CD14-positive monocyte (primary cell): Measurements from ENCODE around the gene ARF6. TPM values are rescaled to one million over a fixed set of nuclear protein-coding genes. Genes with fewer than 3 reads are reported as not detected.

Experiments
- DNase-seq, 3 donors: peaks; one replicate each; pipeline ENCODE4 v3.0.0-alpha.2; 2011 to 2022
- H2AFZ ChIP-seq: 2 replicates; pipeline ENCODE4 v1.6.0; 2012; ENCODE audit warnings: mild to moderate bottlenecking, low read depth, low read length, inconsistent platforms; ENCODE audit not compliant: insufficient read depth, poor library complexity, severe bottlenecking
- H3K27ac ChIP-seq, 2 donors: 1 replicate in 1 of 2; 2 replicates in 1 of 2; pipeline ENCODE4 v1.5.1; 2012 to 2013; ENCODE audit warnings: low read length in 2 of 2, control low read depth in 1 of 2, inconsistent platforms in 1 of 2, low read depth in 1 of 2, mild to moderate bottlenecking in 1 of 2
- H3K27me3 ChIP-seq, 2 donors: one replicate each; pipeline versions ENCODE4 v1.6.0 to v1.6.1; 2011 to 2013; ENCODE audit warnings: low read length in 2 of 2; ENCODE audit not compliant: control insufficient read depth in 2 of 2, insufficient read depth in 2 of 2
- H3K36me3 ChIP-seq, 2 donors: replicated peaks in 1 of 2; 1 replicate in 1 of 2; 2 replicates in 1 of 2; pipeline versions ENCODE4 v1.5.1 to v1.6.1; 2012 to 2013; ENCODE audit warnings: low read length in 2 of 2, control low read depth in 1 of 2, inconsistent platforms in 1 of 2, mild to moderate bottlenecking in 1 of 2; ENCODE audit not compliant: insufficient read depth in 2 of 2, control insufficient read depth in 1 of 2
- H3K4me1 ChIP-seq, 2 donors: 1 replicate in 1 of 2; 2 replicates in 1 of 2; pipeline versions ENCODE4 v1.5.1 to v1.6.1; 2012 to 2013; ENCODE audit warnings: low read length in 2 of 2, control low read depth in 1 of 2, inconsistent platforms in 1 of 2, mild to moderate bottlenecking in 1 of 2, moderate library complexity in 1 of 2; ENCODE audit not compliant: insufficient read depth in 2 of 2, control insufficient read depth in 1 of 2
- H3K4me2 ChIP-seq: replicated peaks from 2 replicates; pipeline ENCODE3; 2012; ENCODE audit warnings: low read length, moderate library complexity, mild to moderate bottlenecking; ENCODE audit not compliant: poor library complexity, severe bottlenecking; ENCODE audit errors: extremely low read depth
- H3K4me3 ChIP-seq, 3 experiments: fragments of 200-600 bp in 1 of 3; sonication (generic) in 1 of 3; replicated peaks in 1 of 3; 1 replicate in 2 of 3; 2 replicates in 1 of 3; pipeline ENCODE4 v1.5.1; 2011 to 2013; ENCODE audit warnings: low read length in 3 of 3, mild to moderate bottlenecking in 3 of 3, control low read depth in 2 of 3, low read depth in 2 of 3, inconsistent platforms in 1 of 3, moderate library complexity in 1 of 3
- H3K79me2 ChIP-seq: 2 replicates; pipeline ENCODE4 v1.6.0; 2012; ENCODE audit warnings: mild to moderate bottlenecking, control low read depth, inconsistent platforms, low read length, moderate library complexity; ENCODE audit not compliant: insufficient read depth
- H3K9ac ChIP-seq: 2 replicates; pipeline ENCODE4 v1.6.0; 2017; ENCODE audit warnings: low read length, mild to moderate bottlenecking; ENCODE audit not compliant: insufficient read depth, poor library complexity, severe bottlenecking
- H3K9me3 ChIP-seq, 2 donors: replicated peaks in 1 of 2; 1 replicate in 1 of 2; 2 replicates in 1 of 2; pipeline versions ENCODE4 v1.5.1 to v1.6.1; 2012 to 2013; ENCODE audit warnings: low read length in 2 of 2, control low read depth in 1 of 2; ENCODE audit not compliant: control insufficient read depth in 1 of 2, insufficient read depth in 1 of 2
- H4K20me1 ChIP-seq: 2 replicates; pipeline ENCODE4 v1.6.0; 2012; ENCODE audit warnings: mild to moderate bottlenecking, low read length, control low read depth, moderate library complexity; ENCODE audit not compliant: insufficient read depth
- H3K27ac Mint-ChIP-seq, 7 donors: one replicate each; pipeline ENCODE4 v1.8.0; 2020; ENCODE audit warnings: mild to moderate bottlenecking in 7 of 7, mixed read lengths in 7 of 7, moderate library complexity in 6 of 7, inconsistent platforms in 2 of 7
- H3K27me3 Mint-ChIP-seq, 3 donors: one replicate each; pipeline ENCODE4 v1.8.0; 2021 to 2022; ENCODE audit warnings: low read depth in 3 of 3, mild to moderate bottlenecking in 3 of 3, mixed read lengths in 3 of 3, moderate library complexity in 3 of 3, inconsistent platforms in 1 of 3
- H3K36me3 Mint-ChIP-seq, 2 donors: one replicate each; pipeline ENCODE4 v1.8.0; 2020; ENCODE audit warnings: mixed read lengths in 2 of 2, inconsistent platforms in 1 of 2, mild to moderate bottlenecking in 1 of 2
- H3K4me1 Mint-ChIP-seq: one replicate; pipeline ENCODE4 v1.8.0; 2020; ENCODE audit warnings: mild to moderate bottlenecking, mixed read lengths
- H3K4me3 Mint-ChIP-seq, 2 donors: one replicate each; pipeline ENCODE4 v1.8.0; 2020; ENCODE audit warnings: mild to moderate bottlenecking in 2 of 2, mixed read lengths in 2 of 2, moderate library complexity in 1 of 2
- H3K9me3 Mint-ChIP-seq, 7 donors: one replicate each; pipeline ENCODE4 v1.8.0; 2020 to 2022; ENCODE audit warnings: mixed read lengths in 7 of 7, mild to moderate bottlenecking in 6 of 7, moderate library complexity in 6 of 7, inconsistent platforms in 2 of 7
- CTCF ChIP-seq: fragments of 200-600 bp; IDR thresholded peaks from one replicate; pipeline ENCODE4 v1.8.0; 2022; ENCODE audit warnings: antibody characterized with exemption, mild to moderate bottlenecking
- WGBS: methylation state at CpG from one replicate; pipeline ENCODE4 v1.1.5; 2013; ENCODE audit warnings: missing lambda C conversion rate; ENCODE audit not compliant: insufficient coverage; 5-methylcytosine and 5-hydroxymethylcytosine counted together
- intact Hi-C, 2 donors: fragments of 100-400 bp; cut with micrococcal nuclease; formaldehyde crosslinking; loops; one replicate each; pipeline versions ENCODE4 v1.15.0 to v1.15.1; 2023
- polyA plus RNA-seq, 3 donors: library from polyadenylated mRNA; depleted of rRNA in 1 of 3; unstranded in 2 of 3; stranded (reverse) in 1 of 3; fragments of 300-500 nt in 2 of 3; fragments of >200 nt in 1 of 3; fragmentation: Illumina TruSeq in 2 of 3; gene quantifications; 1 replicate in 2 of 3; 2 replicates in 1 of 3; pipeline ENCODE4 v1.2.3, GENCODE V29; 2012 to 2021

ARF6 gene
- polyA plus RNA-seq, 3 donors, result 76.4 to 136 (median 120) TPM

- peaks cover 12% of the 10 kb centered on the region for H3K4me1 Mint-ChIP-seq
- H2AFZ ChIP-seq, result no peak overlapping the region
- no peaks in the 10 kb centered on the region for H3K36me3 ChIP-seq
- H3K4me3 ChIP-seq, result no peak overlapping the region
- H3K27ac Mint-ChIP-seq, result no peak overlapping the region
- no peaks in the 10 kb centered on the region for H3K36me3 Mint-ChIP-seq
- no peak overlapping the region for H3K9ac ChIP-seq
- no peaks in the 10 kb centered on the region for H3K27me3 ChIP-seq
- 86% methylated on average over 9 of the region's 12 CpGs for WGBS
- peaks cover 0 to 9% (median 0%) of the 10 kb centered on the region in 3 donors for H3K27me3 Mint-ChIP-seq
- H3K27ac ChIP-seq, result no peak overlapping the region
- peaks cover 5% of the 10 kb centered on the region for H3K79me2 ChIP-seq
- H3K9me3 Mint-ChIP-seq, result peaks cover 0 to 4% (median 0%) of the 10 kb centered on the region in 7 donors
- H3K9me3 ChIP-seq, result no peaks in the 10 kb centered on the region
- no peak for TF ChIP-seq CTCF
- H3K4me2 ChIP-seq, result no peak overlapping the region
- intact Hi-C loops, result no loop called here
- H3K4me3 Mint-ChIP-seq, result no peak overlapping the region
- no peak for DNase-seq
- no peaks in the 10 kb centered on the region for H4K20me1 ChIP-seq
- peaks cover 10 to 17% of the 10 kb centered on the region in 2 donors for H3K4me1 ChIP-seq
Measured at GRCh38 chr14:49886523-49886922, 6.4 kb upstream of the ARF6 start.

DNA sequence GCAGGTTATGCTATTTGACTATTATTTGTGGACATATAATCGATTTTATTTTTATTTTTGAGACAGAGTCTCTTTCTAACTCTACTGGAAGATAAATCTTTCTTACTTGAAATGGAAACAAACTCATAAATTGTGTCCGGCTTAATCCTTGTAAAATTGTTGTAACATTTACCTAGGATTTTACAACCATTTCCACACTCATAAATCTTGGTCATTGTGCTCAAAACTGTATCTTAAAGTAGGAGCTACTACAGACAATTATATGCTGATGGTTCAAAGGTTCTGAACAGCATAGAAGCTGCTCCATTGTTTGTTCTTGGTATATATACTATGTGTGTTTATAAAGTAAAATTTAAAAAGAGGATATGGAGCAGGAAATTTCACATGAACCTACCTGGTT lies 4.6 kb upstream of the ARF6 start:
- Histone ChIP-seq H4K20me1 (peaks cover 3% of the 10 kb centered on the region), H3K27ac (no peak overlapping the region), H2AFZ (no peak overlapping the region), H3K36me3 (no peaks in the 10 kb centered on the region), H3K27me3 (no peaks in the 10 kb centered on the region), H3K4me1 (peaks cover 8 to 15% of the 10 kb centered on the region in 2 donors), H3K4me3 (no peak overlapping the region), H3K9ac (no peak overlapping the region), H3K79me2 (peaks cover 14% of the 10 kb centered on the region), H3K9me3 (no peaks in the 10 kb centered on the region), H3K4me2 (no peak overlapping the region)
- H3K9me3 Mint-ChIP-seq, result no peaks in the 10 kb centered on the region
- no CpG with 5 or more reads among the region's 2 CpGs for WGBS
- DNase-seq, result no peak
- H3K27ac Mint-ChIP-seq, result no peak overlapping the region
- intact Hi-C loops, result no loop called here
- TF ChIP-seq CTCF, result no peak
- peaks cover 11% of the 10 kb centered on the region for H3K4me1 Mint-ChIP-seq
- no peaks in the 10 kb centered on the region for H3K36me3 Mint-ChIP-seq
- H3K27me3 Mint-ChIP-seq, result peaks cover 0 to 9% (median 0%) of the 10 kb centered on the region in 3 donors
- H3K4me3 Mint-ChIP-seq, result no peak overlapping the region
